Endothelial cell of hepatic sinusoid (primary cell): Measurements from ENCODE around the gene CDKN1C.

ENCODE experiments used
- in situ Hi-C: cut with HindIII; loops from 2 replicates; pipeline ENCODE4 v1.10.0; 2017; ENCODE audit warnings: low sequenced_read_pairs

The CDKN1C gene

DNA sequence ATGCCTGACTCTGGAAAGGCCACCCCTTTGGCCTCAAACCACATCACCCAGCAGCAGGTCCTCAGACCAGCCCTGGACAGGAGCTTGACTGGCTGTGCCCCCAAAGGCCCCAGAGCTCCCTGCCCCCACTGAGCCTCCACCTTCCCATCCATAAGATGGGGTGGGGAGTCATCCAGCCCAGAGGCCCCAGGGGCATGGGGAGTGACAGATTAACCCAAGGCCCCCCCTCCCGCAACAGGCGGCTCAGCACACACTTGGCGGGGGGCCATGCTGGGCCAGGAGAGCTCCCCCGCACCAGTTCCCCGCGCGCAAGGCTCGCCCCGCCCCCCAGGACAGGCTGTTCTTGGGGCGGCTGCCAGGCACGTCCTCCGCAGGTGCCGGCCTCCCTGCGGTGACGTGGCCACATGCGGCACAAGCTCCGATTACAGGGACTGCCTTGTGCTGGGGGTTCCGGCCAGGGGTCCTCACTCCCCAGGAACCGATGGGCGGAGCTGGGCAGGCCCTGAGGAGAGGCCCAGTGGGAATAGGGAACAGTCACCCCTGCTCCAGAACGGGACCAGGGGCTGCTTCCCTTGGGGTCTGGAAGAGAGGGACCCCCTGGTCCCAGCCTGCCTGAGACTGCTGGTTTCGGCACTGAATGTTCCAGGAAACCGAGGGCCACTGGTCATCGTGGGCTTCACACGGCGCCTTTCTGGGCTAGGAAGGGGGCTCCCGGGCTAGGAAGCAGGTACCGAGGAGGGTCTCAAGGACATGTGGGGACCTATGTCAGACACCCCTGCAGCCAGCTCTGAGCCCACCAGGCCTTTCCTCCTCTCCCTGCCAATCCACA is 5.1 kb upstream of the CDKN1C start:
- in situ Hi-C loops = loop anchor here (5.0 kb wide), 1 partner anchor 52 kb away; no protein-coding TSS in a partner anchor

DNA sequence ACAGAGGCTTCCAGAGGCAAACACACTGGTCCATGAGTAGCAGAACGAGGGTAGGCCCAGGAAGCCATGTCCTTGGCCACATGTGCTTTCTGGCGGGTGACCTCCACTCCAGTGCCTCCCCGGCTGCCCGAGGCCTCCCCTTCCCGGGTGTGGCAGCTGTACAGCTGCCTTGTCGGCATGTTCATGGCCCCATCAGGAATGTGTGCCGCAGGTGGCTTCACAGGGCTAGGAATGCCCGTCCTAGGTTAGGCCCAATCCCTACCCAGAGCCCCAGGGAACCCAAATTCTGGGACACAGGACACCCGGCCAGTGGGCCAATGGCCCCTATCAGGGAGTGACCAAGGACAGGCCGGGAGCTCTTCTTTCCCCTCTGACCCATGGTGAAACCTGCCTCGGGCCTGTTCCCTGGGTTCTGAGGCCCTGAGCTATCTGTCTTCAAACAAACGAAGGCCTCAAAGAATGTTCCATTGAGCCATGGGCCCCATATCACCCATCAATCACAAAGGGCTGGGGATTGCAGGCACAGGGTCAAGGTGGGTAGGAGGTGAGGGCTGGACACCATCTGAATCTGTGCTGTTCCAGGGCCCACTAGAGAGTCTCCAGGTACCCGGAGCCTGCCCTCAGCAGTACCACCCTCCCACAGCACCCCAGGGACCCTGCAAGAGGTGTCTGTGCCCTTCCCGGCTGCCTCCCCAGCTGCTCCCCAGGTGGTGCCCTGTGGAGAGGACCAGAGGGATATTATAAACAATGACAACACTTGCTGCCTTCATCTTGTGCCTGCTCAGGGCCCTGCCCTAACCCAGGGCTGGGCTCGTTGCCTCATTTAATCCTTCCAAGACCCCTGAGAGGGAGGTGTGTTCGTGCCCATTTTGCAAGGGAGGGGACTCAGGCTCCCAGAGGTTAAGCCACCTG is 4.0 kb upstream of the CDKN1C start:
- in situ Hi-C loops = loop anchor here (5.0 kb wide), 1 partner anchor 53 kb away; no protein-coding TSS in a partner anchor

DNA sequence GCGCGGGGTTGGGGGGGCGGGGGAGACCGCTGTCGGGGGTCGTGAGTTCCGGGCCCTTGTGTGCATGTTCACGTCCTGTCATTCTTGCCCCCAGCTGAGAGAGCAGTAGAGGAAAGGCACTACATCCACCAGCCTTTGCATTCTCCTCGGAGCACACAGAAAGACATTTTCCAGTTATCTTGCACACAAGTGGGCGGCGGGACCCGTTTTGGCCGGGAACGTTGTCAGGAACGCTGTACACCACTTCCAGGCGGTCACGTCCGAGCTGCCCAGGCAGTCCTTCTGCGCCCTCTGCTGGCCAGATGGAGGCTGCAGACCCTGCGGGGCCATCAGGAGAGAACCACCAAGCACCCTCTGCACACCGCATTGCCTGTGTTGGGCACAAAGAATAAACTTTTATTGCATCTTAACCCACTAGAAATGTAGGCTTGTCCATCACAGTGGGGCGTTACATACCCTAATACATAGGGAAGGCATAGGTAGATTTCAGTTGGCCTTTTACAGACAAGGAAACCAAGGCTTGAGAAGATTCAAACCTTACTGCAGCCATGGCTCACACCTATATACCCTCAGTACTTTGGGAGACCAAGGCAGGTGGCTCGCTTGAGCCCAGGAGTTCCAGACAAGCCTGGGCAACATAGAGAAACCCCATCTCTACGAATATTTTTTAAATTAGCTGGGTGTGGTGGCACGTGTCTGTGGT is 2.8 kb upstream of the CDKN1C start:
- in situ Hi-C loops = no loop called here

GRCh38 chr11:2887515-2888195 is 2.1 kb upstream of the CDKN1C start:
- in situ Hi-C loops = no loop called here

DNA sequence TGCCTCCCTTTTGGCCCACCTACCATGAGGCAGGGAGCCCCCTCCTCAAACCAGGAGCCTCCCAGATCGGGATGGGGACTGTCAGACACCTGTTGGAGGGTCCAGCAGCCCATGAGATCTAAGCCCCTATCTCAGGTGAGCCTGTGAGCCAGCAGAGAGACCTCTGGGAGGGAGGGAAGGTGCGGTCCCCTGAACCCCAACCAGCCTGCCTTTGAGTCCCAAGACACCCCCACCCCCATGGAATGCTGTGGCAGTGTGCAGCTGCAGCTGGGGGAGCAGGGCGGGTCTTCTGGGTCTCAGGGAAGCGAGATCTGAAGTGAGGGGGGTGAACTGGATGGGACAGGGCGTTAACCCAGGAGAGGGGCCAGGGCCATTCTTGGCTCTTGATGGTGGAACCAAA is 1.4 kb upstream of the CDKN1C start:
- in situ Hi-C loops = no loop called here

- in situ Hi-C loops = no loop called here
Measured at GRCh38 chr11:2886191-2886894, 768 bp upstream of the CDKN1C start.

GRCh38 chr11:2885017-2885677 is 428 bp downstream of the CDKN1C start:
- in situ Hi-C loops = no loop called here

DNA sequence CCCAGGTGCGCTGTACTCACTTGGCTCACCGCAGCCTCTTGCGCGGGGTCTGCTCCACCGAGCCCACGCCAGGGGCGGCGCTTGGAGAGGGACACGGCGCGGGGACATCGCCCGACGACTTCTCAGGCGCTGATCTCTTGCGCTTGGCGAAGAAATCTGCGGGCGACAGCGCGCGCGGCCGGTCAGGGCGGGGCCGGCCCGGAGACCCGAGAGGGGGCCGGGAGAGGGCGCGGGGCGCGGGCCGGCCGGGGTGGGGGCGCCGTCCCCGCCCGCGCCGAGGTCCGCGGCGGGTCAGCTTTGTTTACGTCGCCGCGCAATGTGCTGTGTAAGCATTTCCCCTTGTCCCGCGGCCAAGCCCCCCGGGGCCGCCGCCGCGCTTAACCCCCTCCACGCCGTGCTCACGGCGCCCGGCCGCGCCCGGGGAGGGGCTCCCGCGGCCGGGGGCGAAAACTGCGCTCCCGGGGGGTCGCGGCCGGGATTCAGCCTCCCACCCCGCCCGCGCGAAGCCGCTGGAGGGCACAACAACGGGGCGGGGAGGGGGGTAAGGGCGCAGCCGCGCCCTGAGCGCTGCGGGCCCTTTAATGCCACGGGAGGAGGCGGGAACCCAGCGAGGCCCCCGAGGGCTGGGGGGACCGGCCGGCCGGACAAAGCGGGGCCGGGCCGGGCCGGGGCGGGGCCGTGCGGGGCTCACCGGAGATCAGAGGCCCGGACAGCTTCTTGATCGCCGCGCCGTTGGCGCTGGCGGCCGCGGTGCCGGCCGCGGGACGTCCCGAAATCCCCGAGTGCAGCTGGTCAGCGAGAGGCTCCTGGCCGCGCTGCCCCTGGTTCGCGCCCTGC is 1.4 kb downstream of the CDKN1C start:
- in situ Hi-C loops = no loop called here

DNA sequence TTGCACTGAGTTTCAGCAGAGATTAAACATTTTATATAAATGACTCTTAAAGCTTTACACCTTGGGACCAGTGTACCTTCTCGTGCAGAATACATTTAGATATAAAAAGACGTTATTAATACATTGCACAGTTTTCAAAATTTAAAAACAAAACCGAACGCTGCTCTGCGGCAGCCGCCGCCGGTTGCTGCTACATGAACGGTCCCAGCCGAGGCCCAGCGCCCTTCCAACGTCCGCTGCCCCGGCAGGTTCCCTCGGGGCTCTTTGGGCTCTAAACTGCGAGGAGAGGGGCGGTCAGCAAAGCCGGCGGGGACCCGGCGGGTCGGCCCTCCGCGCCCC is 2.0 kb downstream of the CDKN1C start:
- in situ Hi-C loops = no loop called here

DNA sequence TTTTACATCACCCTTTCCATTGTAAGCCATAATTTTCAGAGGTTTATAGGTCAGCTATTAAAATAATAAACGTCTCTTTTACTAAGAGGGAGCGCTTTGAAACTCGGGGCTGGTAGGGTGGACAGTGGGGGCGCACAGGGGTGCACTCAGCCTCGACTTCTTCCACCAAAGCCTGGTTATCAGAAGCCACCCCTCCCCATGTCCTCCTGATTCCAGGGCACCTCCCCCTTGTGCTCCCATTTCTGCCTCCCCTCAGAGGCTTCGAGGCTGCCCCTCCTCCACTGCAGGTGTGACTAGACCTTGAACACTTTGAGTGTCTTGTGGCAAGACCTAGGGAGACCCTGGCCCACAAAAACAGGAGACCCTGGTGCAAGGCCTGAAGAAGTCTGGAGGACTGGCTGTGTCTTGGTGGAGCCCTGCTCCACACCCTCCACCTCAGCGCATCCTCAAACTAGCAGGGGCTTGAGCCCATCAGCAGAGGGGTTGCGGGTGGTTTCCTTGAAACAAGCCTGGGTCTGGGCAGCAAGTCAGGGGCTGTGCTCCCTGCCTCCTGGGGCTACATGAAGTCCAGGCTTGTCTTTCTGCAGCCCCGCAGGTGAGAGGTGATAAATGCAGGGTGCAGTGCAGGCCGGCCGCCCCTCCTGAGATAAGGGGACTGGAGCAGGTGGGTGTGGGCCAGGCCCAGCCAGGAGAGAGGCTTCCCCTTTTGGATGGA is 3.0 kb downstream of the CDKN1C start:
- in situ Hi-C loops = no loop called here

DNA sequence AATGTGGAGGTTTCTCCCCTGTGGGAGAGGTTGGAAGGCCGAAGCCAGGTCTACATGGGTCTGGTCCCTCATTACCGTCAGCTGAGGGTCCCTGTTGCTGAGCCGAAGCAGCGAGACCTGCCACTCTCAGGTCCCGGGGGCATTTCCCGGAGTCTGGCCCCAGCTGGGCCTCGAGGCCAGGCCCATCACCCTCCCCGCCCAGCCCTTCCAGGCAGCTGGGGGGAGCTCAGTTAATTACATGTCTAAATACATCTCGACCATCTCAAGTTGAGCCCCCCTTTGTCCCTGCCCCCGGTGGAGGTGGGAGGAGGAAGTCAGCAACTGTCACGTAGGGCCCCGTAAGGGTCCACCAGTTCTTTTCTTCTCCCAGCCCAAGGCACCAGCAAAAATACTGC is 3.6 kb downstream of the CDKN1C start:
- in situ Hi-C loops = no loop called here

DNA sequence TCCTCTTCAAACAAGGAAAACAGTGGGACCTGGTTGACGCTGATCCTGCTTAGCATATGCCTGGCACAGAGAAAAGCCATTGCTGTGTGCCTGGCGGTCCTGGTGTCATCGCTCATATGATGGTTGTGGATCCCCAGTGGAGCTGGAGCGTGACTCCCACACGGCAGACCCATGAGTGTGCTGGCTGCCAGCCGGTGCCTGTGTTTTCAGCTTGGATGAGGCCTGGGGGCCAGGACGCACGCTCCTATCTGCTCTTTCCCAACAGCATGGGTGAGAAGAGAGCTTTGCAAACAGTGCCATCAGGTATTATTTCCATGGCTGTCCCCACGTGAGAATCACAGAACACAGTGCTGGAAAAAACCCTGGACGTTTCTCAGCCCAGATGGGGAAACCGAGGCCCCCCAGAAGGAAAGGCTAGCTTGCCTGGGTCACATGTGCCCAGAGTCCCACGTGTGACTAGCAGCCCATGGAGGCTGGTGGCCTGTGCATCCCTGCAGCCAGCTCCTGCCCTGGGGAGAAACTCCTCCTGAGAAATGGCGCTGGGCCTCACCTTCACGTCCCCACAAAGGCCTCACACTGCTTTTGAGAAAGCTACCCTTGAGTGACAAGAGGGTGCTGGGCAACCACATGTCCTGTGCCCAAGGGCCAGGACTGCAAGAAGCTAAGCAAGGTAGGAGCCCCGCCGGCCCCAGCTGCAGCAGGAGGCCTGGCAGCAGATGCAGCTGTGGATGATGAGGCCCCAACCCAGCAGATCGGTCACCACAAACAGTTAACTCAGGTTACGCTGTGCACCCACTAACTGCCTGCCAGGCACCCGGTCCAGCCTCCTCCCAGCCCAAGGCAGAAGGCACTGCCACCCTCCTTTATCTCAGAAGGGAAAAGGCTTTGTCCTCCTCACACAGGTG is 4.2 kb downstream of the CDKN1C start:
- in situ Hi-C loops = no loop called here

DNA sequence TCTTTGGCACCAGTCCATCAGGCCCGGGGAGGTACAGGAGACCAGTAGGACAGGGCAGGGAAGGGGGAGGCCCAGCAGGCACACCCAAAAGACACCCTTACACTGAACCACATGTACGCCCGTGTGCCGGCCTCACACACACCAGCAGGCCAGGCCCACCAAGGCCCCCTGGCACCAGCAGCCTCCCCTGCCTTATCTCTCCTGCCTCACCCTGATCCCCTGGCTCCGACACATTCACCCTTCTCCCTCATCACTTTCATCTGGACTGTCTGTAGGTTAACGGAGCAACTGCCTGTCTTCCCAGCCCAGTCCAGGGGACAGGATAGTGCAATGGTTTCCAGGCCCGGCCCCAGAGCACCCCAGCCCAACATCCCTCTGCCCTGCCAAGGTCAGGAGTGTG is 4.9 kb downstream of the CDKN1C start:
- in situ Hi-C loops = no loop called here

GRCh38 chr11:2878782-2879181 is 6.8 kb downstream of the CDKN1C start:
- in situ Hi-C loops = no loop called here

- in situ Hi-C loops = no loop called here
Measured at GRCh38 chr11:2877474-2877873, 8.1 kb downstream of the CDKN1C start.

DNA sequence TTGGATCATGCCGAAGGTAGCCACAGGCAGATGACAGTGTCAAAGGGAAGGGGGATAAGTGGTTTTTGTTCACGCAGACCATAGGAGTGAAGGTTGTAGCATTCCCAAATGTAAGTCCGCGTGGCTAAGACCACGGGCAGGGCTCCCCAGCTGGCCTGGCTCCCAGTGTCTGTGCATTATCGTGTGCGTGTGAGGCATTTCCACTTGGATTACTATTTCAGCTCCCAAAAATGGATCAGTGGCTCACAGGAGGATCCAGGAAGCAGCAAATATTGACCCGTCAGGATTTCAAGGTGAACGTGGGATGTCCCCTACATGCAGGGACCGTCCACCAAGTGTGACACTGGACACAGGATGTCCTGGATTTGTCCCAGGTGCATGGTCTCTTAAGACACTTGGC is 10.6 kb downstream of the CDKN1C start:
- in situ Hi-C loops = loop anchor here (5.0 kb wide), 1 partner anchor 43 kb away; no protein-coding TSS in a partner anchor
